Smooth muscle cell (in vitro differentiated cells): Measurements from ENCODE around the gene LSM10. TPM values are rescaled to one million over a fixed set of nuclear protein-coding genes. Genes with fewer than 3 reads are reported as not detected.

Source experiments
- DNase-seq: peaks from one replicate; lab custom pipeline; 2025; ENCODE audit not compliant: unreplicated experiment; lab: John Stamatoyannopoulos, UW
- H2AFZ ChIP-seq: fragments of 200-600 bp; sonication (generic); 2 replicates; pipeline ENCODE4 v1.6.0; 2016; ENCODE audit warnings: antibody characterized with exemption, low read depth, mild to moderate bottlenecking
- H3F3A ChIP-seq: fragments of 200-600 bp; sonication (generic); 2 replicates; pipeline ENCODE4 v1.6.0; 2017; ENCODE audit warnings: antibody characterized with exemption, low read depth
- H3K27ac ChIP-seq: fragments of 200-600 bp; sonication (generic); 2 replicates; pipeline ENCODE4 v1.5.1; 2016; ENCODE audit warnings: low read depth, mild to moderate bottlenecking
- H3K27me3 ChIP-seq: fragments of 200-600 bp; sonication (generic); 2 replicates; pipeline ENCODE4 v1.6.1; 2016; ENCODE audit warnings: low read depth, mild to moderate bottlenecking
- H3K36me3 ChIP-seq: fragments of 200-600 bp; sonication (generic); 2 replicates; pipeline ENCODE4 v1.5.1; 2016; ENCODE audit warnings: low read depth
- H3K4me1 ChIP-seq: fragments of 200-600 bp; sonication (generic); 2 replicates; pipeline ENCODE4 v1.5.1; 2016; ENCODE audit warnings: low read depth
- H3K4me2 ChIP-seq: fragments of 200-600 bp; sonication (generic); 2 replicates; pipeline ENCODE4 v1.6.0; 2016; ENCODE audit warnings: mild to moderate bottlenecking
- H3K4me3 ChIP-seq: fragments of 200-600 bp; sonication (generic); 2 replicates; pipeline ENCODE4 v1.5.1; 2016; ENCODE audit warnings: mild to moderate bottlenecking
- H3K79me2 ChIP-seq: fragments of 200-600 bp; sonication (generic); 2 replicates; pipeline ENCODE4 v1.6.0; 2016; ENCODE audit warnings: low read depth, mild to moderate bottlenecking
- H3K9ac ChIP-seq: fragments of 200-600 bp; sonication (generic); 2 replicates; pipeline ENCODE4 v1.6.0; 2016; ENCODE audit warnings: low read depth
- H3K9me3 ChIP-seq: fragments of 200-600 bp; sonication (generic); replicated peaks from 2 replicates; pipeline ENCODE4 v1.5.1; 2016; ENCODE audit warnings: low read depth
- H4K20me1 ChIP-seq: fragments of 200-600 bp; sonication (generic); 2 replicates; pipeline ENCODE4 v1.6.0; 2016; ENCODE audit warnings: low read depth
- CTCF ChIP-seq: fragments of 200-600 bp; sonication (generic); IDR thresholded peaks from 2 replicates; pipeline ENCODE4 v1.5.1; 2017; ENCODE audit warnings: borderline replicate concordance, mild to moderate bottlenecking, antibody characterized with exemption; ENCODE audit not compliant: insufficient read depth, poor library complexity, severe bottlenecking
- WGBS: methylation state at CpG from one replicate; pipeline ENCODE4 v1.1.7; 2016; ENCODE audit warnings: low lambda C conversion rate; 5-methylcytosine and 5-hydroxymethylcytosine counted together
- polyA plus RNA-seq: library from polyadenylated mRNA; unstranded; fragments of >200 nt; fragmentation: Nextera tagmentation; extraction: Ambion mirVana; gene quantifications from 2 replicates; pipeline ENCODE4 v1.2.1, GENCODE V29; 2016
- total RNA-seq: library from RNA; depleted of rRNA; stranded (reverse); fragments of >200 nt; gene quantifications from 2 replicates; pipeline ENCODE4 v1.2.3, GENCODE V29; 2014

The LSM10 gene
- total and polyA plus RNA-seq, 2 experiments from 2014 or later, result 12.2 to 72.9 TPM

GRCh38 chr1:36415661-36416326 is 18.1 kb upstream of the LSM10 start:
- Histone ChIP-seq H3K27me3 (no peaks in the 10 kb centered on the region), H4K20me1 (no peaks in the 10 kb centered on the region), H3K79me2 (no peaks in the 10 kb centered on the region), H3K9ac (no peak overlapping the region), H3K4me3 (no peak overlapping the region), H3K4me2 (no peak overlapping the region), H3K9me3 (no peaks in the 10 kb centered on the region), H3F3A (no peaks in the 10 kb centered on the region), H2AFZ (no peak overlapping the region), H3K36me3 (no peaks in the 10 kb centered on the region), H3K4me1 (no peaks in the 10 kb centered on the region), H3K27ac (no peak overlapping the region)
- TF ChIP-seq CTCF, result no peak
- WGBS, result 95% methylated on average over 15 of the region's 15 CpGs
- DNase-seq, result no peak

- no peak overlapping the region for H3K9ac ChIP-seq
- 84% methylated on average over 4 of the region's 4 CpGs for WGBS
Observed at GRCh38 chr1:36414384-36414783, 16.7 kb upstream of the LSM10 start.

GRCh38 chr1:36411674-36412648 is 14.3 kb upstream of the LSM10 start:
- Histone ChIP-seq H3F3A (peaks cover 6% of the 10 kb centered on the region), H2AFZ (no peak overlapping the region), H3K79me2 (no peaks in the 10 kb centered on the region), H3K4me3 (no peak overlapping the region), H3K36me3 (no peaks in the 10 kb centered on the region), H3K4me1 (no peaks in the 10 kb centered on the region), H3K4me2 (no peak overlapping the region), H3K27ac (no peak overlapping the region), H3K9ac (no peak overlapping the region), H4K20me1 (no peaks in the 10 kb centered on the region), H3K27me3 (no peaks in the 10 kb centered on the region), H3K9me3 (no peaks in the 10 kb centered on the region)
- DNase-seq, result no peak
- 86% methylated on average over 11 of the region's 11 CpGs for WGBS
- no peak for TF ChIP-seq CTCF

More at GRCh38 chr1:36414384-36414783, 16.7 kb upstream of the LSM10 start:
- H3K9me3 ChIP-seq, result no peaks in the 10 kb centered on the region
- H3K27me3 ChIP-seq, result no peaks in the 10 kb centered on the region
- no peak for DNase-seq
- no peaks in the 10 kb centered on the region for H3K4me1 ChIP-seq
- H2AFZ ChIP-seq, result no peak overlapping the region
- no peaks in the 10 kb centered on the region for H3K36me3 ChIP-seq
- H3K4me3 ChIP-seq, result no peak overlapping the region
- no peak overlapping the region for H3K27ac ChIP-seq
- H3K79me2 ChIP-seq, result no peaks in the 10 kb centered on the region
- TF ChIP-seq CTCF, result no peak
- no peaks in the 10 kb centered on the region for H3F3A ChIP-seq
- H4K20me1 ChIP-seq, result no peaks in the 10 kb centered on the region
- no peak overlapping the region for H3K4me2 ChIP-seq
